Measurements from ENCODE around the gene POLR1C. TPM values are rescaled to one million over a fixed set of nuclear protein-coding genes. Genes with fewer than 3 reads are reported as not detected.

The POLR1C gene
- polyA plus RNA-seq, 3 donors, result 4.5 to 18.3 (median 6.1) TPM

DNA sequence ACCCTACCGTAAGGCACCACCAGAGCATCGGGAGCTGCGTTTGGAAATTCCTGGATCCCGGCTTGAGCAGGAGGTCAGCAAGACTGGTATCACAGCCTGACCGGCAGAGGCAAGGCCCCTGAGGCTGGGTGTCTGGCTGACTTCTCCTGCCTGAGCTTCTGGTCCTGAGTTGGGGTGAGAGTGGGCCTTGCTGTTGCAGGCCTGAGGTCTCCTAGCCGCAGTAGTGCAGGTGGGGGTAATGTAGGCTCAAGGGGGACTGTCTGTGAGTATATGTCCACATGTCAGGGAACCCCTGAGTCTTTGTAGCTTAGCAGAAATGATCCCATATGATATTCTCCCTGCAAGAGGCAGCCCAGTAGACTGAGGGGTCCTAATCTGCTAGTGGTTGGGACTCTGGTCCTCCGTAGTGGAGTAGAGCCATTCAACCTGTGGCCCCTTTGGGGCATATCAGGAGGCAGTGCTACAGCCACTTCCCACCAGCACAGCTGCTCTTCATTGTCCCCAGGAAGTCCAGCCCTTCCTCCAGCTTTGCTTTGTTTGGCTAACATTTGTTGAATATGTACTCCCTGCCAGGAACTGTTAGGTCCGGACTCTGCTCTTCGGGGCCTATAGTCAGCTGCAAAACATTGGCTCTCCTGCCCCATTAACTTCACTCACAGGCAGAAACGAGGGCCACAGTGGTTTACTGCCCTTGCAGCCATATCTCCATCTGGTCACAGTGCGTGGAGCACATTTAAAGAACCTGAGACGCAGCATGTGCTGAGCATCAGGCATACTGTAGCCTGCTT is 17.7 kb upstream of the POLR1C start:
- DNase-seq, result no peak
- TF ChIP-seq, protein P1, sequence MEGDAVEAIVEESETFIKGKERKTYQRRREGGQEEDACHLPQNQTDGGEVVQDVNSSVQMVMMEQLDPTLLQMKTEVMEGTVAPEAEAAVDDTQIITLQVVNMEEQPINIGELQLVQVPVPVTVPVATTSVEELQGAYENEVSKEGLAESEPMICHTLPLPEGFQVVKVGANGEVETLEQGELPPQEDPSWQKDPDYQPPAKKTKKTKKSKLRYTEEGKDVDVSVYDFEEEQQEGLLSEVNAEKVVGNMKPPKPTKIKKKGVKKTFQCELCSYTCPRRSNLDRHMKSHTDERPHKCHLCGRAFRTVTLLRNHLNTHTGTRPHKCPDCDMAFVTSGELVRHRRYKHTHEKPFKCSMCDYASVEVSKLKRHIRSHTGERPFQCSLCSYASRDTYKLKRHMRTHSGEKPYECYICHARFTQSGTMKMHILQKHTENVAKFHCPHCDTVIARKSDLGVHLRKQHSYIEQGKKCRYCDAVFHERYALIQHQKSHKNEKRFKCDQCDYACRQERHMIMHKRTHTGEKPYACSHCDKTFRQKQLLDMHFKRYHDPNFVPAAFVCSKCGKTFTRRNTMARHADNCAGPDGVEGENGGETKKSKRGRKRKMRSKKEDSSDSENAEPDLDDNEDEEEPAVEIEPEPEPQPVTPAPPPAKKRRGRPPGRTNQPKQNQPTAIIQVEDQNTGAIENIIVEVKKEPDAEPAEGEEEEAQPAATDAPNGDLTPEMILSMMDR (IDR thresholded peaks at IDR 0.05), result no peak
- H3K4me3 Mint-ChIP-seq, result no peak overlapping the region
- H3K4me1 Mint-ChIP-seq, result peaks cover 8% of the 10 kb centered on the region
- no peaks in the 10 kb centered on the region for H3K9me3 ChIP-seq (replicated peaks in 1 of 2; ENCODE audit: control insufficient read depth in 1 of 2, insufficient read depth in 1 of 2, low read length in 2 of 2)
- H3K36me3 Mint-ChIP-seq, result peaks cover 70 to 71% of the 10 kb centered on the region in 2 donors
- no peaks in the 10 kb centered on the region for H3K79me2 ChIP-seq (ENCODE audit: insufficient read depth, low read length)
- no peak overlapping the region for H3K4me2 ChIP-seq (replicated peaks; ENCODE audit: extremely low read depth, low read length, poor library complexity, severe bottlenecking)
- no peaks in the 10 kb centered on the region for H3K9me3 Mint-ChIP-seq
- no peak overlapping the region for H3K4me3 ChIP-seq (replicated peaks in 1 of 3; ENCODE audit: low read depth in 2 of 3, low read length in 3 of 3)
- H3K27me3 ChIP-seq (ENCODE audit: control insufficient read depth in 2 of 2, insufficient read depth in 2 of 2, low read length in 2 of 2), result no peaks in the 10 kb centered on the region
- peak overlapping the region in 2 of 7 donors; percentile 8 to 68 for H3K27ac Mint-ChIP-seq
- H3K36me3 ChIP-seq (replicated peaks in 1 of 2; ENCODE audit: control insufficient read depth in 1 of 2, insufficient read depth in 2 of 2, low read length in 2 of 2), result peaks cover 63 to 85% of the 10 kb centered on the region in 2 donors
- no peaks in the 10 kb centered on the region for H3K4me1 ChIP-seq (ENCODE audit: control insufficient read depth in 1 of 2, insufficient read depth in 2 of 2, low read length in 2 of 2)
- H3K27me3 Mint-ChIP-seq (ENCODE audit: low read depth in 3 of 3), result peaks cover 0 to 4% (median 1%) of the 10 kb centered on the region in 3 donors
- intact Hi-C loops (cut with micrococcal nuclease), result no loop called here
- H4K20me1 ChIP-seq (ENCODE audit: insufficient read depth, low read length), result peaks cover 12% of the 10 kb centered on the region
- WGBS (ENCODE audit: insufficient coverage), result 97% methylated on average over 10 of the region's 12 CpGs
- no peak overlapping the region for H3K27ac ChIP-seq (ENCODE audit: low read depth in 1 of 2, low read length in 2 of 2)
- H2AFZ ChIP-seq (ENCODE audit: insufficient read depth, low read depth, low read length, poor library complexity, severe bottlenecking), result no peak overlapping the region
- H3K9ac ChIP-seq (ENCODE audit: insufficient read depth, low read length, poor library complexity, severe bottlenecking), result no peak overlapping the region

DNA sequence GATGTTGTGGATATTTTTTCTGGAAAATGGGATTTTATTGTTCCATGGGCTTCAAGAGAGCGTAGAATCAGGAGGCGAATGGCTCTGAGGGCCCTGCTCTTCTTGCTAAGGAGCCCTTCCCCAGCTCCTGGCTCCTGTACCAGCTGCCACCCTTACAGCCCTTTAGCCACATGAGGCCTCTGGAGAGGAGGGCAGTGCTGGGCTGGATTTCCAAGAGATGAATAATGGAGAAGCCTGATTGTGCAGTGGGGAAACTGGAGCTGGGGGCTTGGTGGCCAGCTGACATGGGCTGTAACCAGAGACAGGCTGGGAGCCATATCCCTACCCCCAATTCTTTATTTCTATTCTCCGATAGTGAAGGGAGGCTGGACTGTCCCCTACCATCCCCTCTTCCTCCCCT is 16.0 kb upstream of the POLR1C start:
- no peaks in the 10 kb centered on the region for H3K27me3 ChIP-seq (ENCODE audit: control insufficient read depth in 2 of 2, insufficient read depth in 2 of 2, low read length in 2 of 2)
- Mint-ChIP-seq H3K9me3 (peaks cover 0 to 2% (median 0%) of the 10 kb centered on the region in 7 donors), H3K4me3 (no peak overlapping the region), H3K27ac (peak overlapping the region in 2 of 7 donors; percentile 14 to 27), H3K4me1 (no peaks in the 10 kb centered on the region), H3K36me3 (peaks cover 79 to 85% of the 10 kb centered on the region in 2 donors), H3K27me3 (ENCODE audit: low read depth in 3 of 3) (peaks cover 0 to 1% (median 0%) of the 10 kb centered on the region in 3 donors)
- H3K4me1 ChIP-seq (ENCODE audit: control insufficient read depth in 1 of 2, insufficient read depth in 2 of 2, low read length in 2 of 2), result no peaks in the 10 kb centered on the region
- H3K36me3 ChIP-seq (replicated peaks in 1 of 2; ENCODE audit: control insufficient read depth in 1 of 2, insufficient read depth in 2 of 2, low read length in 2 of 2), result peaks cover 78 to 94% of the 10 kb centered on the region in 2 donors
- H3K4me2 ChIP-seq (replicated peaks; ENCODE audit: extremely low read depth, low read length, poor library complexity, severe bottlenecking), result no peak overlapping the region
- intact Hi-C loops (cut with micrococcal nuclease), result loop anchor here in 1 of 2 donors (10.0 kb wide), 1 partner anchor 146 kb away; no protein-coding TSS in a partner anchor
- DNase-seq, result no peak
- no peak overlapping the region for H2AFZ ChIP-seq (ENCODE audit: insufficient read depth, low read depth, low read length, poor library complexity, severe bottlenecking)
- 100% methylated on average over 1 of the region's 3 CpGs for whole genome bisulfite sequencing (ENCODE audit: insufficient coverage)
- H3K27ac ChIP-seq (ENCODE audit: low read depth in 1 of 2, low read length in 2 of 2), result no peak overlapping the region
- no peak overlapping the region for H3K4me3 ChIP-seq (replicated peaks in 1 of 3; ENCODE audit: low read depth in 2 of 3, low read length in 3 of 3)
- H3K79me2 ChIP-seq (ENCODE audit: insufficient read depth, low read length), result no peaks in the 10 kb centered on the region
- TF ChIP-seq, protein P1 (IDR thresholded peaks at IDR 0.05), result no peak
- no peak overlapping the region for H3K9ac ChIP-seq (ENCODE audit: insufficient read depth, low read length, poor library complexity, severe bottlenecking)
- H4K20me1 ChIP-seq (ENCODE audit: insufficient read depth, low read length), result no peaks in the 10 kb centered on the region
- no peaks in the 10 kb centered on the region for H3K9me3 ChIP-seq (replicated peaks in 1 of 2; ENCODE audit: control insufficient read depth in 1 of 2, insufficient read depth in 1 of 2, low read length in 2 of 2)
